ENCODE measurements around the gene NABP2. TPM values are rescaled to one million over a fixed set of nuclear protein-coding genes. Genes with fewer than 3 reads are reported as not detected.

The NABP2 gene
- total RNA-seq, 1 experiment from 2014 or later: 68.1 TPM

DNA sequence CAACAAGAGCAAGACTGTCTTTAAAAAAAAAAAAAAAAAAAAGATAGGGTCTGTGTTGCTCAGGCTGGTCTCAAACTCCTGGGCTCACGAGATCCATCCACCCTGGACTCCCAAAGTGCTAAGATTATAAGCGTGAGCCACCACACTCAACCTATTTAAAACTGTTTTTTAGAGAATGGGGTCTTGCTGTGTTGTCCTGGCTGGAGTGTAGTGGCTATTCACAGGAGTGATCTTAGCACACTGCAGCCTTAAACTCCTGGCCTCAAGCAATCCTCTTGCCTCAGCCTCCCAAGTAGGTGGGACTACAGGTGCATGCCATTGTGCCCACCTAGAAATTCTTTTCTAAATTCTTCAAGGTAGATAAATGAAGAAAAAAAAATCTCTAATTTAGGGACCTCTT, 50.2 kb downstream of the NABP2 start:
- no peak for DNase-seq (ENCODE audit: low read depth)

DNA sequence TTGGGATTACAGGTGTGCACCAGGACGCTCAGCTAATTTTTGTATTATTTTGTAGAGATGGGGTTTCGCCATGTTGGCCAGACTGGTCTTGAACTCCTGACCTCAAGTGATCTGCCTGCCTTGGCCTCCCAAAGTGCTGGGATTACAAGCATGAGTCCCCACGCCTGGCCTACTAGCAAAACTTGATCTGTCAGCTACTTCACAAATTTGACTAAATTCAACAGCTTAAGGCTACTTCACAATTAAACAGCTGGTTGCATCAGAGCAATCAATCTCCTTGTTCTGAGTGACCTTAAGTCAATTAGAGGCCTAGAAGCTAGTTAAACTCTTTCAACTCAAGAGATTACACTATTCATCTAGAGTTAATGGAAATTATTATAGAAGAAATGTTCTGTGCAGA, 54.8 kb downstream of the NABP2 start:
- DNase-seq (ENCODE audit: low read depth): no peak

Other genes with a start within 250 kb of the NABP2 start
- 10.7 and 13.6 TPM in 2 replicates for gene SUOX, start 227.1 kb upstream of the NABP2 start, total RNA-seq (2014; rRNA removed; shearing (Covaris generic))
- 0.78 and 1.8 TPM in 2 replicates for gene IKZF4, start 203.3 kb upstream of the NABP2 start, total RNA-seq (2014; rRNA removed; shearing (Covaris generic))
- 1,489 and 2,299 TPM in 2 replicates for gene RPS26, start 182.4 kb upstream of the NABP2 start, total RNA-seq (2014; rRNA removed; shearing (Covaris generic))
- gene ERBB3, start 144.2 kb upstream of the NABP2 start, total RNA-seq (2014; rRNA removed; shearing (Covaris generic)): 3.0 and 5.4 TPM in 2 replicates
- gene PA2G4, start 119.8 kb upstream of the NABP2 start, total RNA-seq (2014; rRNA removed; shearing (Covaris generic)): 184 and 190 TPM in 2 replicates
- 2,792 and 3,380 TPM in 2 replicates for gene RPL41, start 107.7 kb upstream of the NABP2 start, total RNA-seq (2014; rRNA removed; shearing (Covaris generic))
- 3.1 and 3.3 TPM in 2 replicates for gene ZC3H10, start 106.1 kb upstream of the NABP2 start, total RNA-seq (2014; rRNA removed; shearing (Covaris generic))
- gene ESYT1, start 96.1 kb upstream of the NABP2 start, total RNA-seq (2014; rRNA removed; shearing (Covaris generic)): 179 and 193 TPM in 2 replicates
- 62.7 and 64.5 TPM in 2 replicates for gene MYL6B, start 71.8 kb upstream of the NABP2 start, total RNA-seq (2014; rRNA removed; shearing (Covaris generic))
- gene MYL6, start 66.0 kb upstream of the NABP2 start, total RNA-seq (2014; rRNA removed; shearing (Covaris generic)): 3,182 and 3,310 TPM in 2 replicates
- gene SMARCC2, start 34.9 kb upstream of the NABP2 start, total RNA-seq (2014; rRNA removed; shearing (Covaris generic)): 29.8 and 35.7 TPM in 2 replicates
- 31.4 and 37.7 TPM in 2 replicates for gene RNF41, start 2.4 kb upstream of the NABP2 start, total RNA-seq (2014; rRNA removed; shearing (Covaris generic))
- 0.36 TPM in 1 of 2 replicates, not detected in the other for gene SLC39A5, start 5.7 kb downstream of the NABP2 start, total RNA-seq (2014; rRNA removed; shearing (Covaris generic))
- 8.7 and 10.6 TPM in 2 replicates for gene ANKRD52, start 34.0 kb downstream of the NABP2 start, total RNA-seq (2014; rRNA removed; shearing (Covaris generic))
- 7.6 and 10.1 TPM in 2 replicates for gene COQ10A, start 42.6 kb downstream of the NABP2 start, total RNA-seq (2014; rRNA removed; shearing (Covaris generic))
- gene CS, start 76.0 kb downstream of the NABP2 start, total RNA-seq (2014; rRNA removed; shearing (Covaris generic)): 89.0 and 110 TPM in 2 replicates
- 102 and 114 TPM in 2 replicates for gene CNPY2, start 91.6 kb downstream of the NABP2 start, total RNA-seq (2014; rRNA removed; shearing (Covaris generic))
- gene PAN2, start 109.7 kb downstream of the NABP2 start, total RNA-seq (2014; rRNA removed; shearing (Covaris generic)): 23.7 and 24.0 TPM in 2 replicates
- 0.36 and 1.3 TPM in 2 replicates for gene IL23A, start 114.5 kb downstream of the NABP2 start, total RNA-seq (2014; rRNA removed; shearing (Covaris generic))
- gene STAT2, start 135.8 kb downstream of the NABP2 start, total RNA-seq (2014; rRNA removed; shearing (Covaris generic)): 56.0 and 65.0 TPM in 2 replicates
- not detected in 2 replicates for gene APOF, start 138.5 kb downstream of the NABP2 start, total RNA-seq (2014; rRNA removed; shearing (Covaris generic))
- gene TIMELESS, start 225.1 kb downstream of the NABP2 start, total RNA-seq (2014; rRNA removed; shearing (Covaris generic)): 7.6 and 8.1 TPM in 2 replicates
- 0.24 and 0.29 TPM in 2 replicates for gene MIP, start 230.3 kb downstream of the NABP2 start, total RNA-seq (2014; rRNA removed; shearing (Covaris generic))
- 2.2 and 2.5 TPM in 2 replicates for gene SPRYD4, start 244.2 kb downstream of the NABP2 start, total RNA-seq (2014; rRNA removed; shearing (Covaris generic))